Transverse colon (tissue), 4 donors: Measurements from ENCODE around the gene CCDC50. TPM values are rescaled to one million over a fixed set of nuclear protein-coding genes. Genes with fewer than 3 reads are reported as not detected.

ENCODE experiments used
- DNase-seq: peaks from one replicate; pipeline ENCODE4 v3.0.0-alpha.2; 2019
- H3K27ac ChIP-seq, 4 donors: fragments of 200-600 bp; sonication (generic); 2 replicates each; pipeline ENCODE4 v1.5.1; 2016 to 2018; ENCODE audit warnings: inconsistent platforms in 4 of 4
- H3K27me3 ChIP-seq: fragments of 200-600 bp; sonication (generic); 2 replicates; pipeline ENCODE4 v1.5.1; 2017; ENCODE audit warnings: inconsistent platforms
- H3K36me3 ChIP-seq, 4 donors: fragments of 200-600 bp; sonication (generic); 2 replicates each; pipeline ENCODE4 v1.5.1; 2017 to 2019; ENCODE audit warnings: inconsistent platforms in 4 of 4
- H3K4me1 ChIP-seq, 4 donors: fragments of 200-600 bp; sonication (generic); 2 replicates each; pipeline ENCODE4 v1.5.1; 2017 to 2020; ENCODE audit warnings: inconsistent platforms in 4 of 4
- H3K4me3 ChIP-seq, 4 donors: fragments of 200-600 bp; sonication (generic); 1 replicate in 1 of 4; 2 replicates in 3 of 4; pipeline versions ENCODE4 v1.5.1 to v1.6.1; 2017 to 2019; ENCODE audit warnings: inconsistent platforms in 4 of 4
- H3K9me3 ChIP-seq, 2 donors: fragments of 200-600 bp; sonication (generic); 2 replicates each; pipeline ENCODE4 v1.5.1; 2017 to 2019; ENCODE audit warnings: inconsistent platforms in 2 of 2
- CTCF ChIP-seq, 5 experiments: fragments of 200-600 bp in 3 of 5; fragments of 450-650 bp in 2 of 5; sonication (generic) in 3 of 5; IDR thresholded peaks; 1 replicate in 2 of 5; 2 replicates in 3 of 5; pipeline ENCODE4 v1.5.1; 2016 to 2017; ENCODE audit warnings: antibody characterized with exemption in 5 of 5, inconsistent platforms in 3 of 5, mild to moderate bottlenecking in 2 of 5, moderate library complexity in 1 of 5
- EP300 ChIP-seq: sonication (generic); formaldehyde crosslinking; IDR thresholded peaks from one replicate; pipeline ENCODE4 v1.6.1; 2017; ENCODE audit warnings: antibody characterized with exemption, low read depth
- POLR2A ChIP-seq: fragments of 450-650 bp; IDR thresholded peaks from one replicate; pipeline ENCODE4 v1.6.1; 2016; ENCODE audit warnings: antibody characterized with exemption, mild to moderate bottlenecking, moderate library complexity
- POLR2AphosphoS5 ChIP-seq, 3 donors: sonication (generic); formaldehyde crosslinking; IDR thresholded peaks; one replicate each; pipeline ENCODE4 v1.6.1; 2016; ENCODE audit warnings: antibody characterized with exemption in 3 of 3
- WGBS, 2 donors: methylation state at CpG; one replicate each; pipeline ENCODE4 v1.1.5; 2018; ENCODE audit warnings: low coverage in 1 of 2; 5-methylcytosine and 5-hydroxymethylcytosine counted together
- in situ Hi-C, 4 donors: fragments of 200-750 bp; cut with MboI; loops; one replicate each; pipeline versions ENCODE4 v1.15.0 to v1.15.1; 2017; ENCODE audit warnings: low sequenced_read_pairs in 3 of 4, low pct_ligation_motif_present in 1 of 4, low pct_unique_long_range_greater_than_20kb in 1 of 4
- intact Hi-C: fragments of 100-400 bp; cut with DNase I; formaldehyde crosslinking; loops from one replicate; pipeline ENCODE4 v1.15.1; 2023; ENCODE audit warnings: low total_unique reads
- total RNA-seq, 4 donors: library from RNA; depleted of rRNA; stranded (reverse); fragments of >200 nt; gene quantifications; one replicate each; pipeline ENCODE4 v1.1.0, GENCODE V29; 2016

Gene CCDC50
- total RNA-seq, 4 donors from 2014 or later, result 61.3 to 78.0 (median 69.5) TPM

GRCh38 chr3:191382661-191383060, 53.5 kb downstream of the CCDC50 start:
- Histone ChIP-seq H3K27ac (no peak overlapping the region), H3K36me3 (peaks cover 0 to 33% (median 10%) of the 10 kb centered on the region in 4 donors), H3K4me3 (no peak overlapping the region), H3K4me1 (peaks cover 0 to 10% (median 0%) of the 10 kb centered on the region in 4 donors), H3K9me3 (no peaks in the 10 kb centered on the region), H3K27me3 (no peaks in the 10 kb centered on the region)
- no peak for DNase-seq
- no peak for TF ChIP-seq EP300
- TF ChIP-seq CTCF (IDR thresholded peaks at IDR 0.05), result no peak
- WGBS, 2 donors, result 71 to 73% methylated on average over 1 of the region's 1 CpG
- intact Hi-C loops (no loop called here), in situ Hi-C loops (no loop called here)

GRCh38 chr3:191383124-191383523, 53.9 kb downstream of the CCDC50 start:
- Histone ChIP-seq H3K9me3 (no peaks in the 10 kb centered on the region), H3K27me3 (no peaks in the 10 kb centered on the region), H3K4me1 (peaks cover 0 to 6% (median 0%) of the 10 kb centered on the region in 4 donors), H3K36me3 (peaks cover 0 to 33% (median 10%) of the 10 kb centered on the region in 4 donors), H3K4me3 (no peak overlapping the region), H3K27ac (no peak overlapping the region)
- no peak for DNase-seq
- in situ Hi-C loops, result no loop called here
- intact Hi-C loops, result no loop called here
- no peak for TF ChIP-seq CTCF (IDR thresholded peaks at IDR 0.05)
- no peak for TF ChIP-seq POLR2AphosphoS5 (IDR thresholded peaks at IDR 0.05)
- no peak for TF ChIP-seq POLR2A
- no peak for TF ChIP-seq EP300
- 59 to 63% methylated on average over 4 of the region's 4 CpGs for WGBS, 2 donors

GRCh38 chr3:191385101-191385500, 55.9 kb downstream of the CCDC50 start:
- Histone ChIP-seq H3K9me3 (no peaks in the 10 kb centered on the region), H3K4me1 (no peaks in the 10 kb centered on the region), H3K27ac (no peak overlapping the region), H3K36me3 (peaks cover 0 to 37% (median 9%) of the 10 kb centered on the region in 4 donors), H3K4me3 (no peak overlapping the region), H3K27me3 (no peaks in the 10 kb centered on the region)
- WGBS, 2 donors, result 63 to 80% methylated on average over 3 of the region's 3 CpGs
- TF ChIP-seq POLR2A (no peak), POLR2AphosphoS5 (IDR thresholded peaks at IDR 0.05) (no peak), EP300 (no peak)
- intact Hi-C loops, result no loop called here
- no peak for DNase-seq
- in situ Hi-C loops, result no loop called here

- H3K4me3 ChIP-seq, result no peak overlapping the region
- H3K27ac ChIP-seq, result no peak overlapping the region
- WGBS, 2 donors, result 59 to 64% methylated on average over 1 of the region's 1 CpG
- H3K36me3 ChIP-seq, result peaks cover 0 to 24% (median 6%) of the 10 kb centered on the region in 4 donors
- no peak for DNase-seq
- no peaks in the 10 kb centered on the region for H3K27me3 ChIP-seq
- intact Hi-C loops (no loop called here), in situ Hi-C loops (no loop called here)
- TF ChIP-seq EP300 (no peak), CTCF (IDR thresholded peaks at IDR 0.05) (no peak), POLR2A (no peak), POLR2AphosphoS5 (IDR thresholded peaks at IDR 0.05) (no peak)
- no peaks in the 10 kb centered on the region for H3K9me3 ChIP-seq
- no peaks in the 10 kb centered on the region for H3K4me1 ChIP-seq
These were observed 58.4 kb downstream of the CCDC50 start for GRCh38 chr3:191387441-191388077.

GRCh38 chr3:191388823-191389222, 59.6 kb downstream of the CCDC50 start:
- intact Hi-C loops, result no loop called here
- no peaks in the 10 kb centered on the region for H3K4me1 ChIP-seq
- H3K36me3 ChIP-seq, result peaks cover 0 to 14% (median 6%) of the 10 kb centered on the region in 4 donors
- no peak overlapping the region for H3K4me3 ChIP-seq
- TF ChIP-seq CTCF (IDR thresholded peaks at IDR 0.05), result peak in 2 of 5 experiments; percentile 11 to 20
- TF ChIP-seq EP300, result no peak
- no peak for TF ChIP-seq POLR2A
- TF ChIP-seq POLR2AphosphoS5 (IDR thresholded peaks at IDR 0.05), result no peak
- WGBS, 2 donors, result 67 to 79% methylated on average over 1 of the region's 1 CpG
- H3K27me3 ChIP-seq, result no peaks in the 10 kb centered on the region
- no peak for DNase-seq
- no peak overlapping the region for H3K27ac ChIP-seq
- H3K9me3 ChIP-seq, result no peaks in the 10 kb centered on the region
- in situ Hi-C loops, result no loop called here
